ENCODE measurements around the gene PRR15L. TPM values are rescaled to one million over a fixed set of nuclear protein-coding genes. Genes with fewer than 3 reads are reported as not detected.

PRR15L gene
- total RNA-seq, 1 experiment from 2014 or later, result 0.18 TPM

- Histone ChIP-seq H3K9me3 (ENCODE audit: control insufficient read depth, insufficient read depth, low read depth, low read length) (no peaks in the 10 kb centered on the region), H3K4me3 (ENCODE audit: low read depth in 2 of 2, low read length in 2 of 2) (no peak overlapping the region), H3K27ac (ENCODE audit: low read length) (peak overlapping the region; percentile 30; the same call in 1 of the 2 replicates), H3K36me3 (ENCODE audit: control insufficient read depth, insufficient read depth, low read length) (no peaks in the 10 kb centered on the region), H3K27me3 (ENCODE audit: control insufficient read depth, insufficient read depth, low read length) (no peaks in the 10 kb centered on the region), H3K4me1 (ENCODE audit: control insufficient read depth, insufficient read depth, low read length) (peaks cover 16% of the 10 kb centered on the region; the same call in 1 of the 2 replicates)
- no peak for DNase-seq (ENCODE audit: low read depth, low spot score)
- peak; percentile 74 for ATAC-seq
- CTCF ChIA-PET, result no interaction called here
- BruUV-seq (replicated peaks), result no TSS peak
- POLR2A ChIA-PET, result interaction anchor here (0.7 to 1.1 kb wide), 3 partner anchors 10 to 160 kb away, joined by 3 to 5 read pairs (median 3); partner anchors contain the start of gene SP2
- TF ChIP-seq REST (IDR thresholded peaks at IDR 0.05; ENCODE audit: insufficient read depth in 1 of 2, low read depth in 2 of 2, low read length in 1 of 2) (no peak), SIN3A (IDR thresholded peaks at IDR 0.05; ENCODE audit: borderline replicate concordance, insufficient read depth, low read depth, low read length) (no peak), POLR2AphosphoS5 (IDR thresholded peaks at IDR 0.05; ENCODE audit: low read depth, low read length) (no peak; the same call in 1 of the 2 replicates), TCF7L2 (IDR thresholded peaks at IDR 0.05; ENCODE audit: low read depth, low read length) (no peak)
- TF ChIP-seq, protein P1, sequence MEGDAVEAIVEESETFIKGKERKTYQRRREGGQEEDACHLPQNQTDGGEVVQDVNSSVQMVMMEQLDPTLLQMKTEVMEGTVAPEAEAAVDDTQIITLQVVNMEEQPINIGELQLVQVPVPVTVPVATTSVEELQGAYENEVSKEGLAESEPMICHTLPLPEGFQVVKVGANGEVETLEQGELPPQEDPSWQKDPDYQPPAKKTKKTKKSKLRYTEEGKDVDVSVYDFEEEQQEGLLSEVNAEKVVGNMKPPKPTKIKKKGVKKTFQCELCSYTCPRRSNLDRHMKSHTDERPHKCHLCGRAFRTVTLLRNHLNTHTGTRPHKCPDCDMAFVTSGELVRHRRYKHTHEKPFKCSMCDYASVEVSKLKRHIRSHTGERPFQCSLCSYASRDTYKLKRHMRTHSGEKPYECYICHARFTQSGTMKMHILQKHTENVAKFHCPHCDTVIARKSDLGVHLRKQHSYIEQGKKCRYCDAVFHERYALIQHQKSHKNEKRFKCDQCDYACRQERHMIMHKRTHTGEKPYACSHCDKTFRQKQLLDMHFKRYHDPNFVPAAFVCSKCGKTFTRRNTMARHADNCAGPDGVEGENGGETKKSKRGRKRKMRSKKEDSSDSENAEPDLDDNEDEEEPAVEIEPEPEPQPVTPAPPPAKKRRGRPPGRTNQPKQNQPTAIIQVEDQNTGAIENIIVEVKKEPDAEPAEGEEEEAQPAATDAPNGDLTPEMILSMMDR (IDR thresholded peaks at IDR 0.05), result no peak
- intact Hi-C loops (cut with micrococcal nuclease; ENCODE audit: unreplicated experiment), result no loop called here
- in situ Hi-C loops (cut with HindIII; ENCODE audit: low pct_unique_long_range_greater_than_20kb, low sequenced_read_pairs), result no loop called here
Observed at GRCh38 chr17:47905221-47905733, 52.4 kb downstream of the PRR15L start.

DNA sequence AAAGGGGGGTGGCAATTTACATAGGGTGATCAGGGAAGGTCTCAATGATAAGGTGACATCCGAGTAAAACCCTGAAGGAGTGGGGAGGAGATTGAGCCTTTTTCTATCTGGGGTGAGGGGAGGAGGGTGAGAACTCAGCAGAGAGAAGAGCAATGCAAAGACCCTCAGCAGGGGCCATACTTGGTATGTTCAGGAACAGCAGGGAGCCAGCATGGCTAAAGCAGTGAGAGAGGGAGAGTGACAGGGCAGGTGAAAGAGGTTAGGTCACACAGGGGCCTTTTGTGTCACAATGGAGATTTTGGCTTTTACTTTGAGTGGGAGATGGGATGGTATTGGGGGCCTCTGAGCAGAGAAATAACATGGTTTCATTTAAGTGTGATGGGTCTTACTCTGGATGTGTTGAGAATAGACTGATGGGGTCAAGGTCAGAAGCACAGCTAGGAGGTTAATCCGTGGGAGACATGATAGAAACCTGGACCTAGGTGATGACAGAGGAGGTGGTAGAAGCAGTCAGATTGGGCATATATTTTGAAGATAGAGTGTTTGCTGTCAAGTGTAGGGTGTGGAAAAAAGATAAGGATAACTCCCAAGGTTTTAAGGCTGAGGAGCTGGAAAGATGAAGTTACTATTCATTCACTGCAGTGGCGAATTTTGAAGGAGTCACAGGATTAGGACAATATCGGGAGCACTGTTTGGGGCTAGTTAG lies 55.5 kb downstream of the PRR15L start:
- Histone ChIP-seq H3K27ac (ENCODE audit: low read length) (no peak overlapping the region), H3K4me1 (ENCODE audit: control insufficient read depth, insufficient read depth, low read length) (peaks cover 20% of the 10 kb centered on the region; the same call in 1 of the 2 replicates), H3K4me3 (ENCODE audit: low read depth in 2 of 2, low read length in 2 of 2) (no peak overlapping the region), H3K9me3 (ENCODE audit: control insufficient read depth, insufficient read depth, low read depth, low read length) (no peaks in the 10 kb centered on the region), H3K36me3 (ENCODE audit: control insufficient read depth, insufficient read depth, low read length) (no peaks in the 10 kb centered on the region; the same call in 1 of the 2 replicates), H3K27me3 (ENCODE audit: control insufficient read depth, insufficient read depth, low read length) (no peaks in the 10 kb centered on the region)
- TF ChIP-seq POLR2AphosphoS5 (IDR thresholded peaks at IDR 0.05; ENCODE audit: low read depth, low read length), result no peak; the same call in 1 of the 2 replicates
- no peak for TF ChIP-seq SIN3A (IDR thresholded peaks at IDR 0.05; ENCODE audit: borderline replicate concordance, insufficient read depth, low read depth, low read length)
- TF ChIP-seq REST (IDR thresholded peaks at IDR 0.05; ENCODE audit: insufficient read depth in 1 of 2, low read depth in 2 of 2, low read length in 1 of 2), result no peak
- TF ChIP-seq TCF7L2 (IDR thresholded peaks at IDR 0.05; ENCODE audit: low read depth, low read length), result no peak
- TF ChIP-seq, protein P1 (IDR thresholded peaks at IDR 0.05), result no peak
- DNase-seq (ENCODE audit: low read depth, low spot score), result no peak
- in situ Hi-C loops (cut with HindIII; ENCODE audit: low pct_unique_long_range_greater_than_20kb, low sequenced_read_pairs) (no loop called here), intact Hi-C loops (cut with micrococcal nuclease; ENCODE audit: unreplicated experiment) (no loop called here)
- no TSS peak for BruUV-seq (replicated peaks)
- no peak for ATAC-seq
- POLR2A ChIA-PET, result interaction anchor here (0.6 to 0.8 kb wide), 2 partner anchors 38 to 116 kb away, joined by 3 to 6 read pairs; no protein-coding TSS in a partner anchor
- CTCF ChIA-PET, result no interaction called here

Measured in Panc1 (cell line).